HL-60 (cell line): ENCODE results near the gene DDI2.

Experiments used
- DNase-seq, 2 experiments: peaks; one replicate each; pipeline ENCODE4 v3.0.0-alpha.2; 2010 to 2020; ENCODE audit warnings: low read depth in 1 of 2, low spot score in 1 of 2
- H3K27ac ChIP-seq: fragments of 250-450 bp; sonication (Bioruptor Pico); replicated peaks from 2 replicates; pipeline ENCODE4 v1.5.1; 2020; ENCODE audit warnings: mild to moderate bottlenecking, moderate library complexity
- H3K27me3 ChIP-seq: fragments of 250-450 bp; sonication (Bioruptor Pico); 2 replicates; pipeline ENCODE4 v1.5.1; 2021; ENCODE audit warnings: mild to moderate bottlenecking, moderate library complexity; ENCODE audit not compliant: insufficient read depth, poor library complexity, severe bottlenecking
- H3K4me3 ChIP-seq: replicated peaks from 2 replicates; pipeline ENCODE4 v1.5.1; 2011; ENCODE audit warnings: mild to moderate bottlenecking, control low read depth, low read length; ENCODE audit not compliant: insufficient read depth
- GABPA ChIP-seq: IDR thresholded peaks from 2 replicates; pipeline ENCODE4 v1.6.1; 2012; ENCODE audit warnings: low read depth
- POLR2AphosphoS5 ChIP-seq: IDR thresholded peaks from 2 replicates; pipeline ENCODE4 v1.6.1; 2012; ENCODE audit warnings: low read depth
- SPI1 ChIP-seq: IDR thresholded peaks from 2 replicates; pipeline ENCODE4 v1.6.1; 2012; ENCODE audit warnings: low read depth, mild to moderate bottlenecking, borderline replicate concordance
- TF ChIP-seq, protein P1 (sequence below): IDR thresholded peaks from 2 replicates; pipeline ENCODE4 v1.6.1; 2012; ENCODE audit warnings: low read depth; ENCODE audit not compliant: insufficient replicate concordance
- TF ChIP-seq, protein P2 (sequence below): IDR thresholded peaks from one replicate; pipeline ENCODE4 v1.5.1; 2011; ENCODE audit warnings: low read length, control low read depth, inconsistent platforms; ENCODE audit not compliant: insufficient read depth

The DDI2 gene

DNA sequence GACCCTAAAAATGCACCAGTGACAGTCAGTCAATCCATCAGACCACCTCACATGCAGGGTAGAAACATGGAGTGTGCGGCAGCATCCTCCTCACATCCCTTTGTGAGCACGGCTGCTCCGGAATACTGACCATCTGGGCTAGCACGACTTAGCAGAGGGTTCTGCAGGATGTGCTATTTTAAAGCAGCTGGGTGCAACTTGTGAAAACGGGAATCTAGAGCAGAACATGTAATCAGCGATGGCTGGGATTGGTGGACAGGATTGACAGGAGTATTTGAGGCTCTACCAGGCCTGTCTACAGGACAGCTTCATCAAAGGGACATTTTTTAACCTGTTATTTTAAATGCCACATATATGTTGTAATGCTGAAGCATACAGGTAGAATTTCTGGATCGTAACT lies 50.1 kb downstream of the DDI2 start:
- no peak overlapping the region for H3K4me3 ChIP-seq
- no peaks in the 10 kb centered on the region for H3K27me3 ChIP-seq
- TF ChIP-seq, protein P1, sequence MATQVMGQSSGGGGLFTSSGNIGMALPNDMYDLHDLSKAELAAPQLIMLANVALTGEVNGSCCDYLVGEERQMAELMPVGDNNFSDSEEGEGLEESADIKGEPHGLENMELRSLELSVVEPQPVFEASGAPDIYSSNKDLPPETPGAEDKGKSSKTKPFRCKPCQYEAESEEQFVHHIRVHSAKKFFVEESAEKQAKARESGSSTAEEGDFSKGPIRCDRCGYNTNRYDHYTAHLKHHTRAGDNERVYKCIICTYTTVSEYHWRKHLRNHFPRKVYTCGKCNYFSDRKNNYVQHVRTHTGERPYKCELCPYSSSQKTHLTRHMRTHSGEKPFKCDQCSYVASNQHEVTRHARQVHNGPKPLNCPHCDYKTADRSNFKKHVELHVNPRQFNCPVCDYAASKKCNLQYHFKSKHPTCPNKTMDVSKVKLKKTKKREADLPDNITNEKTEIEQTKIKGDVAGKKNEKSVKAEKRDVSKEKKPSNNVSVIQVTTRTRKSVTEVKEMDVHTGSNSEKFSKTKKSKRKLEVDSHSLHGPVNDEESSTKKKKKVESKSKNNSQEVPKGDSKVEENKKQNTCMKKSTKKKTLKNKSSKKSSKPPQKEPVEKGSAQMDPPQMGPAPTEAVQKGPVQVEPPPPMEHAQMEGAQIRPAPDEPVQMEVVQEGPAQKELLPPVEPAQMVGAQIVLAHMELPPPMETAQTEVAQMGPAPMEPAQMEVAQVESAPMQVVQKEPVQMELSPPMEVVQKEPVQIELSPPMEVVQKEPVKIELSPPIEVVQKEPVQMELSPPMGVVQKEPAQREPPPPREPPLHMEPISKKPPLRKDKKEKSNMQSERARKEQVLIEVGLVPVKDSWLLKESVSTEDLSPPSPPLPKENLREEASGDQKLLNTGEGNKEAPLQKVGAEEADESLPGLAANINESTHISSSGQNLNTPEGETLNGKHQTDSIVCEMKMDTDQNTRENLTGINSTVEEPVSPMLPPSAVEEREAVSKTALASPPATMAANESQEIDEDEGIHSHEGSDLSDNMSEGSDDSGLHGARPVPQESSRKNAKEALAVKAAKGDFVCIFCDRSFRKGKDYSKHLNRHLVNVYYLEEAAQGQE: no peak
- no peak for TF ChIP-seq GABPA
- no peak for TF ChIP-seq POLR2AphosphoS5
- TF ChIP-seq SPI1: no peak
- TF ChIP-seq, protein P2, sequence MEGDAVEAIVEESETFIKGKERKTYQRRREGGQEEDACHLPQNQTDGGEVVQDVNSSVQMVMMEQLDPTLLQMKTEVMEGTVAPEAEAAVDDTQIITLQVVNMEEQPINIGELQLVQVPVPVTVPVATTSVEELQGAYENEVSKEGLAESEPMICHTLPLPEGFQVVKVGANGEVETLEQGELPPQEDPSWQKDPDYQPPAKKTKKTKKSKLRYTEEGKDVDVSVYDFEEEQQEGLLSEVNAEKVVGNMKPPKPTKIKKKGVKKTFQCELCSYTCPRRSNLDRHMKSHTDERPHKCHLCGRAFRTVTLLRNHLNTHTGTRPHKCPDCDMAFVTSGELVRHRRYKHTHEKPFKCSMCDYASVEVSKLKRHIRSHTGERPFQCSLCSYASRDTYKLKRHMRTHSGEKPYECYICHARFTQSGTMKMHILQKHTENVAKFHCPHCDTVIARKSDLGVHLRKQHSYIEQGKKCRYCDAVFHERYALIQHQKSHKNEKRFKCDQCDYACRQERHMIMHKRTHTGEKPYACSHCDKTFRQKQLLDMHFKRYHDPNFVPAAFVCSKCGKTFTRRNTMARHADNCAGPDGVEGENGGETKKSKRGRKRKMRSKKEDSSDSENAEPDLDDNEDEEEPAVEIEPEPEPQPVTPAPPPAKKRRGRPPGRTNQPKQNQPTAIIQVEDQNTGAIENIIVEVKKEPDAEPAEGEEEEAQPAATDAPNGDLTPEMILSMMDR: no peak
- DNase-seq: no peak
- H3K27ac ChIP-seq: no peak overlapping the region

DNA sequence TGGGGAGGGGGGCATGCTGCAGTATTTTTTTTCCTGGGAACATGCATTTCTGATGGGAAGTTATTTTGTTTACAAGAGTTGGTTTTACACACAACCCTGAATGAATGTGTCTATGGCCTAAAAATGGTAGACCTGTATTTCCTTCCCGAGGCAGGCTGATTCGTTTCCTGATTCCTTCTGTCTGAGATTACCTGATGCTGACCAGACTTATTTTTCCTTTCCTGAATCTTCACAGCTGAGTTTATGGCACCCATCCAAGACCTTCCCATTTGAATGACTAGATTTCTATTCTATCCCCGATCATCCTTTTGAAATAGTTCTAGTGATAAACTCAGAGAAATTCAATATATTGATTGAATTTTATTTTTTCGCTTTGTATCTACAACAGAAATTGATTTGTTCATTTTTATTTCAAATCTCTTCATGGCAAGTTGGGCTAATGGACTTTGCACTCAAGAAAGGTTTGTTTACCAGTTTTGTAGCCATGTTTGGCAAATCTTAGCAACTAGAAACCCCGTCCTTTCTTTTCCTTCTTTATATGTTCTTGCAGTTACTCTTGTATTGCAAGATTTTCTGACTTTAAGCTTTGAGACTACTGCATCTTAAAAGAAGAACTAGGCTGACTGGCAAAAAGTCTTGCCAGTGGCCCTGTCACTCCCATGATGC lies 51.0 kb downstream of the DDI2 start:
- H3K4me3 ChIP-seq: no peak overlapping the region
- no peak overlapping the region for H3K27ac ChIP-seq
- no peaks in the 10 kb centered on the region for H3K27me3 ChIP-seq
- DNase-seq: no peak
- no peak for TF ChIP-seq GABPA
- no peak for TF ChIP-seq SPI1
- TF ChIP-seq, protein P2: no peak
- no peak for TF ChIP-seq POLR2AphosphoS5
- TF ChIP-seq, protein P1: no peak

DNA sequence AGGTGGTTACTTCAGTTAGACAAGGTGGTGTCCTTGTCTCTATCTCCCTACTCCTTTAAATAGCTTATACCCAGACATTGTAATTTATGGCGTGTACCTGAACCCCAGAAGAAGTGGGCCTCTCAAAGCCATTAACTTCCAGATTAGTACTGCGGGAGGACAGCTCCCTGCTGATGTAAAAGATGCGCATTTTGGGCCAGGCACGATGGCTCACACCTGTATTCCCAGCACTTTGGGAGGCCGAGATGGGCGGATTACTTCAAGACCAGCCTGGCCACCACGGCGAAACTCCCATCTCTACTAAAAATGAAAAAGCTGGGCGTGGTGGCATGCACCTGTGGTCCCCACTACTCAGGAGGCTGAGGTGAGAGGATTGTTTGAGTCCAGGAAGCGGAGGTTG lies 51.8 kb downstream of the DDI2 start:
- TF ChIP-seq, protein P1: no peak
- TF ChIP-seq GABPA (no peak), POLR2AphosphoS5 (no peak), SPI1 (no peak)
- TF ChIP-seq, protein P2: no peak
- no peak for DNase-seq
- Histone ChIP-seq H3K27ac (no peak overlapping the region), H3K4me3 (no peak overlapping the region), H3K27me3 (no peaks in the 10 kb centered on the region)
